DMS79 (cell line): Measurements from ENCODE around the gene LEPROT.

ENCODE experiments used
- DNase-seq: peaks from one replicate; lab custom pipeline; 2025; lab: John Stamatoyannopoulos, UW

Gene LEPROT

DNA sequence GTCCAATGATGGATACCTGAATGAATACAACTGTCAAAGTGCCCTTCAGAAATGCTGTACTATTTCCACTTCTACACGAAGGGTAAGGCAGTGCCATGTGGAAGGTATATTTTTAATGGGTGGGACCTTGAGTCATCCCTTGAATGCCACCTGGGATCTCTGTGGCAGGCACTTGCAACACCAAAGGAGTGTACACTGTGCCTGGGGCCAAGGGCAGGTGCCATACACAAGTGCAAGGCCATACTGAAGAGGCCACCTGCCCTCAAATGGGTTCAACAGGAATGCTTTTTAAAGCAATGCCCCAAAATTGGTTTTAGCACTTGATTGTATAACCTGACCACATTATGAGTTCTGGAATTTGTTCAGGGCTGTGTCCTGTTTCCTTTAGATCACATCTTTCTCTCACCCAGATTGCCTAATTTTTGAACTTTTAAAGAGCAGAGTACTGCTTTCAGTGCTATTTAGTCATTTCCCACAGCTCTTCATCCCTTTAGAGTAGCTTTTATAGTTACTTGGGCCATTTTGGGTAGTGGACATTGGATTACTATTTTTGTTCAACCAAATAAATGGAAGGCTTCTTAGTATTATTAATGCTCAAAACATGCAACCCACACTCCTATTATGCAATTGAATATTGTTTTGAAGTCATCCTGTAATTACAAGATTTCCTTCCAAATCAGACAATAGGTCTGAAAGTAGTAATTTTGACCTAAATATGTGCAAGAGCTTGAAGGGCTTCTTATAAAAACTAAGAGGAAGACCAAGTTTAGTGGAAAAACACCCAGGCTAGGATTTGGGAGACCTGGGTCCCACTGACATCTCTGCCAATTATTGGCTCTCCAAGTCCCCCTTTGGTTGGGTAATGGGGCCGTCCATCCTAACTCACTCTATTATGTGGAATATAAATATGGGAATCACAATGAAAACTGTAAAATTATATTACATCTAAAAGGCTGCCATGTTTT lies 57.2 kb downstream of the LEPROT start:
- no peak for DNase-seq

DNA sequence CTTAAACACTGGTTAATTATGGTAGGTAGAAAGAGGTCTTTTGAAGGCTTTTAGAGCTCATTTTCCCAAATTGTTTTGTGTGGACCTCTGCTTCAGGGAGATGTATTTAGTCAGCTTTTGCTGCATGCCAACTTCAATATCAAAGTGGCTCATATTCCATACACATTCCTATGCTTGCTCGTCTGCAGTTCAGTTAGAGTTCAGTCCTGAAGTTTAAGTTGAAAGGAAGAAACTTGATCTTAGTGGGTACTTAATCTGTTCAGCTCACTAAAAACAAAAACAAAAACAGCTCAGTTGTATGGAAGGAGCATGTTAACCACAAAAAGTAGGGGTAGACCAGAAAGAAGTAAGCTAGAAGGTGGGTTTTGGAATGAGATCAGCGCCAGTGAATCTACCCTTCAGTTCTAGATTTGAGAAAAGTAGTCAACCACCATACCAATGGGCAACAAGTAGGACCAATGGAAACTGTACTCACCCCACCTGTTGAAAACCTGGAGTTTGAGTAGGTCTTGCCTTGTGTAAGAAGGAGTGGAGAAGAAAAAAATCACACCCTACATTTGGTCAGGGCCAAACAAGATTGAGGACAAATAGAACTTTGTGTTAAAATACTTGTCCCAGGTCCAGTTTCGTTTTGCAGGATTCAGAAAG lies 58.0 kb downstream of the LEPROT start:
- DNase-seq, result no peak

DNA sequence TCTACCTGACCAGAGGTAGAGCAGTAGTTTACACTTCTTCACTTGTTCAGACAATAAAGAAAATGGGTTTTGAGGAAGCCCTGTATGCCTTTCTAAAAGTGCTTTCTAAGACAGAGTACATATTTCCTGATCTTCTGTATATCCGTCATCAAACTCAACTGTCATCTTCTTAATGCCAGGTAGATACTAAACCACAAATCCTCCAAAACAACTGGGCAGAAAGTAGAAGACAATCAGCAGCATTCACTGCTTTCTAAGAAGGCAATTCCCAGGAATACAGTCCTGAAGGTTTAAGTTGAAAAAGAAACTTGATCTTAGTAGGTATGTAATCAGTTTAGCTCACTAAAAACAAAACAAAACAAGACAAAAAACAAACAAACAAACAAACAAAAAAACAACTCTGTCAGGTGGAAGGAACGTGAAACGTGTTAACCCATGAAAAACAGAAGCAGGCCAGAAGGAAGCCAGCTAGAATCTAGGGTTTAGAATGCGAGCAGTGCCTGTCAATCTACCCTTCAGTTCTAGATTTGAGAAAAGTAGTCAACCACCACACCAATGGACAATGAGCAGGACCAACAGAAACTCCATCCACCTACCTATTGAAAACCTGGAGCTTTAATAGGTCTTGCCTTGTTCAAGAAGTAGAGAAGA lies 59.2 kb downstream of the LEPROT start:
- no peak for DNase-seq

DNA sequence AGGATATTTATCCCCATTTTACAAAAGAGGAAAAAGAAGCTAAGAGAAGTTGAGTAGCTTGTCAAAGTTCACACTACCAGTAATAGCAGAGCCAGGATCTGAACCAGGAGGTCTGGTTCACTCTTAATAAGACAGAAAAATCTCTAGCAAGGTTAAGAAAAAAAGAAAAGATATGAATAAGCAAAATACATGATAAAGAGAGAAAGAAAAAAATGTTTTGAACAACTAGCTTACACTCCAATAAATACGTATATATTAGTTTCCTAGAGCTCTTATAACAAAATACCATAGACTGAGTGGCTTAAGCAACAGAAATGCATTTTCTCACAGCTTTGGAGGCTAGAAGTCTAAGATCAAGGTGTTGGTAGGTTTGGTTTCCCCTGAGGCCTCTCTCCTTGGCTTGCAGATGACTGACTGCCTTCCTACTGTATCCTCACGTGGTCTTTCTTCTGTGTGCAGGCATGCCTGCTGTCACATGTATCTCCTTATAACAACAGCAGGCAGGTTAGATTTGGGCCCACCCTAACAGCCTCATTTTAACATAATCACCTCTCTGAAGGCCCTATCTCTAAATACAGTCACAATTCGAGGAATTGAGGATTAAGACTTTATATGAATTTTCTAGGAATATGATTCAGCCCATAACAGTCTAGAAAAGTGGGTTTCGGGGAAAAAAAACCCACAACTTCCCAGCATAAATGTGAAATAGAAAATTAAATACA lies 60.4 kb downstream of the LEPROT start:
- DNase-seq, result no peak

DNA sequence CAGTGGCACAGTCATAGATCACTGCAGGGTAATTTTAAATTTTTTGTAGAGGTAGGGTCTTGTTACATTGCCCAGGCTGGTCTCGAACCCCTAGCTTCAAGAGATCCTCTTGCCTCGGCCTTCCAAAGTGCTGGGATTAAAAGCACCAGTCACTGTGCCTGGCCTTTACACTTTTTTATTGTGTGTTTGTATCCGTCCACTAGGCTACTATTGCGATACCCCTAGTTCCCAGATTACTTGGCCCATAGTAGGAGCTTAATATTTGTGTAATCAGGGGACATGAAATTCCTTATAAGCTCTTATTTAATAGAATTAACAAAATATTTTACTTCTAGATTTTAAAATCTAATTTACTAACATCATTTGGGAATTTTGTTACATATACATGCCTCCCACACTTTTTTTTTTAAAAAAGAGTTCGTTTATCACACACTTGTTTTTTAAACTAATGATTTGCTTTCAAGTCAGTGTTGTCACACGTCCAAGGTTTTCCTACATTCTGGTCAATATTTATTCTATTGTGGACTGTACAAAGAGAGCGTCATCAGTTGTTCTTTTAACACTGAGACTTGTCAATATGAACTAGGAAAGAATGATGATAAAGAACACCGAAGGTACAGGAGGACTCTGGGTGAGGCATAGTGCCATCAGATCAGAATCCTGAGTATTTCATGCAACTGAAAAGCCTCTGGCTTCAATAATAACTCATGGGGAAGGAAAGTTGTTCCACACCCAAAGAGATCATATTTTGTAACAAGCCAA lies 63.7 kb downstream of the LEPROT start:
- no peak for DNase-seq
